Fibroblast of lung (primary cell): Measurements from ENCODE around the gene ACD. TPM values are rescaled to one million over a fixed set of nuclear protein-coding genes. Genes with fewer than 3 reads are reported as not detected.

Experiments used
- DNase-seq, 2 donors: peaks; one replicate each; pipeline versions ENCODE4 v3.0.0 to v3.0.0-alpha.2; 2010; ENCODE audit warnings: low read depth in 2 of 2
- H2AFZ ChIP-seq: 2 replicates; pipeline ENCODE4 v1.5.1; 2012; ENCODE audit warnings: low read length, control low read depth, inconsistent platforms
- H3K27ac ChIP-seq: 2 replicates; pipeline ENCODE4 v1.5.1; 2011; ENCODE audit warnings: low read length, control low read depth; ENCODE audit not compliant: insufficient read depth
- H3K27me3 ChIP-seq: 2 replicates; pipeline ENCODE4 v1.5.1; 2011; ENCODE audit warnings: mild to moderate bottlenecking, low read length; ENCODE audit not compliant: control insufficient read depth, insufficient read depth
- H3K36me3 ChIP-seq: 2 replicates; pipeline ENCODE4 v1.5.1; 2011; ENCODE audit warnings: low read length; ENCODE audit not compliant: control insufficient read depth, insufficient read depth
- H3K4me1 ChIP-seq: 2 replicates; pipeline ENCODE4 v1.5.1; 2011; ENCODE audit warnings: low read length; ENCODE audit not compliant: control insufficient read depth, insufficient read depth; ENCODE audit errors: extremely low read depth
- H3K4me2 ChIP-seq: 2 replicates; pipeline ENCODE4 v1.5.1; 2011; ENCODE audit warnings: low read length, control low read depth; ENCODE audit not compliant: insufficient read depth; ENCODE audit errors: extremely low read depth
- H3K4me3 ChIP-seq, 4 experiments: fragments of 200-600 bp in 1 of 4; sonication (generic) in 1 of 4; replicated peaks in 1 of 4; 2 replicates each; pipeline ENCODE4 v1.5.1; 2011 to 2016; ENCODE audit warnings: low read length in 4 of 4, low read depth in 3 of 4, mild to moderate bottlenecking in 3 of 4, control low read depth in 2 of 4, inconsistent platforms in 1 of 4, mixed read lengths in 1 of 4; ENCODE audit not compliant: insufficient read depth in 1 of 4; ENCODE audit errors: control extremely low read depth in 1 of 4
- H3K79me2 ChIP-seq: 2 replicates; pipeline ENCODE4 v1.5.1; 2012; ENCODE audit warnings: mild to moderate bottlenecking, low read length, inconsistent platforms; ENCODE audit not compliant: control insufficient read depth, insufficient read depth
- H3K9ac ChIP-seq: 2 replicates; pipeline ENCODE4 v1.5.1; 2011; ENCODE audit warnings: mild to moderate bottlenecking, low read length, control low read depth; ENCODE audit not compliant: insufficient read depth
- H3K9me3 ChIP-seq: 2 replicates; pipeline ENCODE4 v1.5.1; 2012; ENCODE audit warnings: low read depth, low read length; ENCODE audit not compliant: control insufficient read depth, insufficient read depth
- H4K20me1 ChIP-seq: 2 replicates; pipeline ENCODE4 v1.5.1; 2011; ENCODE audit warnings: low read length; ENCODE audit not compliant: control insufficient read depth, insufficient read depth; ENCODE audit errors: extremely low read depth
- EZH2 ChIP-seq: IDR thresholded peaks from 2 replicates; pipeline ENCODE4 v1.5.1; 2012; ENCODE audit warnings: low read length, control low read depth, mild to moderate bottlenecking; ENCODE audit errors: missing control alignments
- polyA plus RNA-seq, 2 donors: library from polyadenylated mRNA; depleted of rRNA in 1 of 2; stranded (reverse) in 1 of 2; unstranded in 1 of 2; fragments of >200 nt; gene quantifications; 2 replicates each; pipeline ENCODE4 v1.2.1, GENCODE V29; 2011 to 2012; ENCODE audit warnings: missing spikeins in 1 of 2
- total RNA-seq: library from RNA; depleted of rRNA; stranded (reverse); fragments of >200 nt; gene quantifications from 2 replicates; pipeline ENCODE4 v1.2.1, GENCODE V29; 2014
- TF ChIP-seq, protein P1 (sequence below), 2 donors: IDR thresholded peaks in 1 of 2; conservative IDR thresholded peaks in 1 of 2; 1 replicate in 1 of 2; 2 replicates in 1 of 2; pipeline ENCODE4 v1.5.1; 2011 to 2012; ENCODE audit warnings: low read length in 2 of 2, control low read depth in 1 of 2, inconsistent platforms in 1 of 2, low read depth in 1 of 2, mild to moderate bottlenecking in 1 of 2

Gene ACD
- total and polyA plus RNA-seq, 2 donors (not counting 1 experiment from before 2014, with no cell fraction given): 7.9 to 9.2 TPM

DNA sequence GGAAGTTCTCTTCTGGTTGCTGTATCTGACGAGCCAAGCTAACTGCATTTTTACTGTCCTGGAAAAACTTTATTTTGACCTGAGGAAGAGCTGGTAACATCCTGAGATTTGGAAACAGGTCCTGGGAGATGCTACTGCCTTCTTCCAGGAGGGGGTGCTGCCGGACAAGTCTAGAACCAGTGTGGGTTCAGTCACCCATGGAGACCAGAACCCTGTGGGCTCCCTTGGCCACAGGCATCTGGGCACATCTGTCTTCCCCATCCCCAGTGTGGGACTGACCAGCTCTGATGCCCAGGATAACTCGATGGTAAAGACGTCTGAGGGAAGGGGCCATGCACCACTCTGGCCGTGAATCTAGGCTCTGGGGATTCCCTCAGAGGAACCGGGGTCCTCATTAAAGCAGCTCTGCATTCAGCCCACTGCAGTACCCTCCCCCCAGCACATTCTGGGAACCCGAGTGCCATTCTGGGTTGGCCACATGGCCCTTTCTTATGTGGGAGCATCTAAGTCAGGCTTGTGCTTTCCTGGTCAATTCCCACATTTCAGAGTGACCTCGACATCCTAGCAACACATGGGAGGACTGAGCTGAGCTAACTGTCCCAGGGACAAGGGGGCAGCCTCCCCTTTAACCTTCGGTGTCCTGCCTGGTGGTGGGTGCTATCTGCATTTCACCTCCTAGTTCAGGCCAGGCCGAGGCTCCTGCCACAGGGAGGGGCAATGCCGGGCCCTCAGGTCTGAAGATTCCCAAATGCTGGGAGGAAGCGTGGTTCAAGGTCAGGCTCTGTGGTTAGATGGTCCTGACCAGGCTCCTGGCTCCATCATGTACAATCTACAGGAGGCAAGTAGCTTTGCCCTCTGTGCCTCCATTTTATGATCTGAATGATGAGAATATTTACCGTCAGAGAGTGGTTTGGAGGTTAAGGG lies 12.9 kb upstream of the ACD start:
- peak; percentile 65 to 77 for DNase-seq
- H3K9me3 ChIP-seq: no peaks in the 10 kb centered on the region
- TF ChIP-seq EZH2: no peak
- TF ChIP-seq, protein P1, sequence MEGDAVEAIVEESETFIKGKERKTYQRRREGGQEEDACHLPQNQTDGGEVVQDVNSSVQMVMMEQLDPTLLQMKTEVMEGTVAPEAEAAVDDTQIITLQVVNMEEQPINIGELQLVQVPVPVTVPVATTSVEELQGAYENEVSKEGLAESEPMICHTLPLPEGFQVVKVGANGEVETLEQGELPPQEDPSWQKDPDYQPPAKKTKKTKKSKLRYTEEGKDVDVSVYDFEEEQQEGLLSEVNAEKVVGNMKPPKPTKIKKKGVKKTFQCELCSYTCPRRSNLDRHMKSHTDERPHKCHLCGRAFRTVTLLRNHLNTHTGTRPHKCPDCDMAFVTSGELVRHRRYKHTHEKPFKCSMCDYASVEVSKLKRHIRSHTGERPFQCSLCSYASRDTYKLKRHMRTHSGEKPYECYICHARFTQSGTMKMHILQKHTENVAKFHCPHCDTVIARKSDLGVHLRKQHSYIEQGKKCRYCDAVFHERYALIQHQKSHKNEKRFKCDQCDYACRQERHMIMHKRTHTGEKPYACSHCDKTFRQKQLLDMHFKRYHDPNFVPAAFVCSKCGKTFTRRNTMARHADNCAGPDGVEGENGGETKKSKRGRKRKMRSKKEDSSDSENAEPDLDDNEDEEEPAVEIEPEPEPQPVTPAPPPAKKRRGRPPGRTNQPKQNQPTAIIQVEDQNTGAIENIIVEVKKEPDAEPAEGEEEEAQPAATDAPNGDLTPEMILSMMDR (conservative IDR thresholded peaks at IDR 0.05 in 1 of 2, IDR thresholded peaks at IDR 0.05 in 1 of 2; ENCODE audit: low read depth in 1 of 2, low read length in 2 of 2): peak; percentile 73 to 87
- H3K36me3 ChIP-seq: peaks cover 2% of the 10 kb centered on the region
- H3K4me3 ChIP-seq: no peak overlapping the region
- no peaks in the 10 kb centered on the region for H4K20me1 ChIP-seq
- no peak overlapping the region for H3K4me2 ChIP-seq
- H3K27me3 ChIP-seq: no peaks in the 10 kb centered on the region
- H2AFZ ChIP-seq: no peak overlapping the region
- H3K79me2 ChIP-seq: no peaks in the 10 kb centered on the region
- H3K9ac ChIP-seq: no peak overlapping the region
- no peak overlapping the region for H3K27ac ChIP-seq
- peaks cover 4% of the 10 kb centered on the region for H3K4me1 ChIP-seq

DNA sequence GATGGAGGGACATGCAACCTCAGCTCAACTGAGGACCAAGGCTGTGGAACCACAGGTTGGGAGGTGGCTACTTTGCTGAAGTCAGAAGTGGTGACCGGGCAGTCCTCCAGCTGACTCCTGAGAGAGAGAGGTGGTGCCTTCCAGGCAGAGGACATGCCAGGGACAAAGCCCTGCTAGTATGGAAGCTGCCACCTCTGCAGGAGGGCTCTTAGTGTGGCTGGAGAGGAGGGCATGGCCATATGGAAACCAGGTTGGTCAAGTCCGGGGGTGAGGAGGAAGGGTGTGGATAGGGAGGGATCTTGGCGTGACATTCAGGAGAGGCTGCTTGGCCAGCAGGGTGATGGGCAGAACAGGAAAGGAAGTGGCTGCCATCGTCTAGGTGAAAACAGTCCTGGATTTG lies 12.2 kb upstream of the ACD start:
- Histone ChIP-seq H3K4me1 (peaks cover 9% of the 10 kb centered on the region), H3K36me3 (peaks cover 2% of the 10 kb centered on the region), H3K9me3 (no peaks in the 10 kb centered on the region), H3K9ac (no peak overlapping the region), H3K4me2 (no peak overlapping the region), H3K27ac (no peak overlapping the region), H3K79me2 (no peaks in the 10 kb centered on the region), H3K27me3 (no peaks in the 10 kb centered on the region), H3K4me3 (no peak overlapping the region), H2AFZ (no peak overlapping the region), H4K20me1 (no peaks in the 10 kb centered on the region)
- no peak for TF ChIP-seq EZH2
- TF ChIP-seq, protein P1 (conservative IDR thresholded peaks at IDR 0.05 in 1 of 2, IDR thresholded peaks at IDR 0.05 in 1 of 2; ENCODE audit: low read depth in 1 of 2, low read length in 2 of 2): no peak
- DNase-seq: no peak

DNA sequence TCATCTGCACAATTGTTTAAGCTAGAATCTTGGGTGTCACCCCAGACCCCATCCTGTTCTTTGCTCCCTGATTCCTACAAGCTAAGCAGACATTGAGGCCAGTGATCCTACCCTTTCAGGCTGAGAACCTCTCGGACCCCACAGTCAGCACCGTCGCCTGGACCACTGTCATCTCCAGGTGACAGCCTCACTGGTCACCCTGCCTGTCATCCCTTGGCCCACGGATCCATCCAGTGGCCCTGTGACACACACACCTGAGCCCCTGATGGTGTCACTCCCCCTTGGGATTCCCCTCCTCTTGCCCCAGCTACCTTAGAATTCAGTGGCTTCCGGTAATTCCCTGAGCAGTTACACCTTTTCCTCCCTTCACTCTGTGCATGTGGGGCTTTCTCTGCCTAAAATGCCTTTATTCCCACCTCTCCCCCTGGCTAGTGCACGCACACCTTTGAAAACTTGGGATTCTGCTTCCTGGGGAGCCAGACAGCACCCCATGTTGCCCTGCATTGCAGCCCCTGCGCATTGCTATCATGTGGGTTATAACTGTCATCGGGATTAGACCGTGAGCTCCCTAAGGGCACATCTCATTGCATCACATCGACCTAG lies 9.5 kb upstream of the ACD start:
- Histone ChIP-seq H3K27me3 (no peaks in the 10 kb centered on the region), H3K9me3 (no peaks in the 10 kb centered on the region), H3K4me1 (peaks cover 18% of the 10 kb centered on the region), H3K4me2 (no peak overlapping the region), H3K36me3 (no peaks in the 10 kb centered on the region), H3K79me2 (no peaks in the 10 kb centered on the region), H3K4me3 (no peak overlapping the region), H2AFZ (no peak overlapping the region), H3K9ac (no peak overlapping the region), H3K27ac (no peak overlapping the region), H4K20me1 (no peaks in the 10 kb centered on the region)
- TF ChIP-seq EZH2: no peak
- TF ChIP-seq, protein P1 (conservative IDR thresholded peaks at IDR 0.05 in 1 of 2, IDR thresholded peaks at IDR 0.05 in 1 of 2; ENCODE audit: low read depth in 1 of 2, low read length in 2 of 2): no peak
- no peak for DNase-seq
